22Rv1 (cell line): ENCODE measurements around the gene PXYLP1.

Experiments
- H3K27ac ChIP-seq: fragments of 450-650 bp; 2 replicates; pipeline ENCODE4 v1.5.1; 2017
- CTCF ChIP-seq: fragments of 450-650 bp; IDR thresholded peaks from 2 replicates; pipeline ENCODE4 v1.5.1; 2017; ENCODE audit warnings: mild to moderate bottlenecking
- ZFX ChIP-seq: fragments of 450-650 bp; IDR thresholded peaks from 2 replicates; pipeline ENCODE4 v1.6.1; 2017; ENCODE audit warnings: antibody characterized with exemption, borderline replicate concordance

The PXYLP1 gene

GRCh38 chr3:141229132-141229531, 2.5 kb upstream of the PXYLP1 start:
- TF ChIP-seq CTCF = no peak
- TF ChIP-seq ZFX = no peak
- no peak overlapping the region for H3K27ac ChIP-seq

GRCh38 chr3:141230293-141230692, 1.3 kb upstream of the PXYLP1 start:
- TF ChIP-seq CTCF = no peak
- no peak for TF ChIP-seq ZFX
- no peak overlapping the region for H3K27ac ChIP-seq

- peak overlapping the region; percentile 23; the same call in 1 of the 2 replicates for H3K27ac ChIP-seq
- TF ChIP-seq ZFX (no peak), CTCF (peak; percentile 69)
These were observed 563 bp downstream of the PXYLP1 start for GRCh38 chr3:141231952-141232823.

- no peak overlapping the region for H3K27ac ChIP-seq
- TF ChIP-seq ZFX (no peak), CTCF (no peak)
These were observed 2.0 kb downstream of the PXYLP1 start for GRCh38 chr3:141233457-141234161.

GRCh38 chr3:141234283-141234682, 2.7 kb downstream of the PXYLP1 start:
- TF ChIP-seq CTCF (no peak), ZFX (no peak)
- H3K27ac ChIP-seq = no peak overlapping the region

- TF ChIP-seq ZFX (no peak), CTCF (no peak)
- H3K27ac ChIP-seq = no peak overlapping the region
These were observed 4.1 kb downstream of the PXYLP1 start for GRCh38 chr3:141235661-141236171.

- H3K27ac ChIP-seq = no peak overlapping the region
- TF ChIP-seq CTCF (no peak), ZFX (no peak)
These were observed 4.7 kb downstream of the PXYLP1 start for GRCh38 chr3:141236361-141236760.
